HK-2 (cell line): ENCODE data around the gene ERBB4.

Source experiments
- DNase-seq: peaks from one replicate; pipeline ENCODE4 v3.0.0-alpha.2; 2018; ENCODE audit not compliant: unreplicated experiment

The ERBB4 gene

GRCh38 chr2:211930331-211930730, 608.3 kb downstream of the ERBB4 start:
- DNase-seq = no peak

DNA sequence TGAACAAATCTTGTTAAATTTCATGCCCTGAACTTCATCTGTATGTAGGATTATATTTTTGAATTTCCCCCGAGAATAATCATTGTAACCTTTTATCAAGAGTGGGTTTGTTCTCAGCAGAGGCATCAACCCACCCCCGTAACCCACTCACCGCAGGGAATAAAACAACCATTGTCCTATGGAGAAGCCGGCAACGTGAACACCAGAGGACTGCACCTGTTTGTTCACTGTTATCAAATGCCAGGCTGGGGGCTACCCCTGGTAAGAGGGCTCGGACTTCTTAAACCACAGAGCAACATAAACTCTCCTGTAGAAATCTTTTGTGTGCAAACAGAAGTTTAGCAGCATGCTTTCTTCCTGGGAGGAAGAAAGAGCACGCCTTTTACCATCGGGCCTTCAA, 610.4 kb downstream of the ERBB4 start:
- DNase-seq = no peak

GRCh38 chr2:211923019-211923418, 615.6 kb downstream of the ERBB4 start:
- no peak for DNase-seq

DNA sequence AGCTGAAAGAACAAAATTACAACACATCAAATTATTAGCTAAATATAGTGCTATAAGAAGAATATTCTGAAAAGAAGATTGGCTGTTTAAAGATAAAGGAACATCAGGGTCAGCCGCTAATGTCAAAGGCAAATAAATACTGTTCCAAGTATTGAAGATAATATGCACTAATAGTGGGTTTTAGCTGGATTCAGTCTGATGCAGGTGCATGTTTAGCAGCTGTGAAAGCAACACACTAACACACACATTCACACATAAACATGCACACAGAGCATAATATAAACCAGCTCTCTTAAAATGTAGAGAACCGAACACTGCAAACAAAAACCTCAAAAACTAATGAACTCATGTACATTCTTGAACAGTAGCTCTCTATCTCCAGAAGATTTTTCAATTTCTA, 634.6 kb downstream of the ERBB4 start:
- no peak for DNase-seq

DNA sequence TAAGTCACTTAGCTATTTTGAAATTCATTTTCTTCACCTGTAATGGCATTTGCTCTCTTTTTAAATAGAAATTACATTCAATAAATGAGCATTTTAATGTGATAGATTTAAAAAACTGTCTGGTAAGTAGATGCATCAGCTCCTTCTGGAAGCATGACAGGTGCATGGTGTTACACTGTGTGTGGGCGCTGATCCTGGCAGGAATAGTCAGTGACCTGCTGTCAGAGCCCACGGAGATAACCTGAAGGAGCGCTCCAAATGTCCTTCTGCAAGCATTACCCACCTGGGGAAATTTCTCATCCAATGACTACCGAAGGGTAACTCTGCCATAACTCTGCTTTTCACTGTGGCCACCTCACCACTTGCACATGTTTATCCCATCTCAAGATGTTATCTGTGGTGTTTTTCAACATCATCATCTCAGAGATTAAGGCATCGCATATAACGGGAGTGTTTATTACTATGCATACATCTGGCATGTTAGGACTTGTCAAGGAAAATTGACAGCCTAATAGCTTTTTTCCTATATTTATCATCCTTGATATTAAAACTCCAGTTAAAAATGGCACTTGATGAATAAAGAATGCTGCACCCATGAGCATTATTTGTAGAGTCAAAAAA, 637.3 kb downstream of the ERBB4 start:
- DNase-seq = no peak

- DNase-seq = no peak
Measured at GRCh38 chr2:211900518-211900917, 638.1 kb downstream of the ERBB4 start.

GRCh38 chr2:211900000-211900399, 638.6 kb downstream of the ERBB4 start:
- no peak for DNase-seq

GRCh38 chr2:211898702-211899101, 639.9 kb downstream of the ERBB4 start:
- DNase-seq = no peak

GRCh38 chr2:211881449-211881848, 657.2 kb downstream of the ERBB4 start:
- no peak for DNase-seq

GRCh38 chr2:211879323-211879722, 659.3 kb downstream of the ERBB4 start:
- DNase-seq = no peak

- DNase-seq = no peak
Measured at GRCh38 chr2:211877061-211877460, 661.5 kb downstream of the ERBB4 start.

DNA sequence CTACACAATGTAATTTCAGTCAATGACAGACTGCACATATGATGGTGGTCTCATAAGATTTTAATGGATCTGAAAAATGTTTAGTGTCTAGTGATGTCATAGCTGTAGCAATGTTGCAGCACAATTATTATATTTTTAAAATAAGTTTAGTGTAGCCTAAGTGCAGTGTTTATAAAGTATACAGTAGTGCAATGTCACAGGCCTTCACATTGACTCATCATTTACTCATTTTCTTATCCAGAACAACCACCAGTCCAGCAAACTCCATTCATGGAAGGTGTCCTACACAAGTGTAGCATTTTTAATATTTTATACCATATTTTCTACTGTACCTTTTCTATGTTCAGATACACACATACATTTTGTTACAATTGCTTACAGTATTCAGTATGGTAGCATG, 663.1 kb downstream of the ERBB4 start:
- no peak for DNase-seq

DNA sequence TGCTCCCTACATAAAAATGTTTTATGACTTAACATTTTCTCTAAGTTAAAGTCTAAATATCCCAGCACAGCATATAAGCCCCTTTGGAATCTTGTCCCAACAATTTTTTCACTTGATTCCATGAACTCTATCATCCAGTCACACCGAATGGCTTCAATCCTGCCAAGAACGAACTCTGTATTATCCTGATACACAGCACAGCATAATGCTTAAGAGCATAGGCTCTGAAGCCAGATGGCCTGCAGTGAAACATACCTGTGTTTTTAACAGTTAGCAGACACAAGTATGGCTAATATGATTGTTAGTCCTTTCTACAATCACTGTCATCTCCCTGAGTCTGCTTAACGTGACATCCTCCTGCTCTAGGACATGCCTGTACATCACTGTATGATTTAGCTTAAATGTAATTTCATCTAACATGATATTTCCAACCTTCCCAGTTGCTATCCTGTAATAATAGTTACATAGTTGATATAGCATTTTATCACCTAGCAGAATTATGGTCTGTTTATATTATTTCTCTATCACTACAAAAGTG, 669.5 kb downstream of the ERBB4 start:
- no peak for DNase-seq

- DNase-seq = no peak
Measured at GRCh38 chr2:211867845-211868451, 670.7 kb downstream of the ERBB4 start.

- no peak for DNase-seq
Measured at GRCh38 chr2:211864328-211864727, 674.3 kb downstream of the ERBB4 start.

- no peak for DNase-seq
Measured at GRCh38 chr2:211860224-211860623, 678.4 kb downstream of the ERBB4 start.

GRCh38 chr2:211854832-211855231, 683.8 kb downstream of the ERBB4 start:
- DNase-seq = no peak

DNA sequence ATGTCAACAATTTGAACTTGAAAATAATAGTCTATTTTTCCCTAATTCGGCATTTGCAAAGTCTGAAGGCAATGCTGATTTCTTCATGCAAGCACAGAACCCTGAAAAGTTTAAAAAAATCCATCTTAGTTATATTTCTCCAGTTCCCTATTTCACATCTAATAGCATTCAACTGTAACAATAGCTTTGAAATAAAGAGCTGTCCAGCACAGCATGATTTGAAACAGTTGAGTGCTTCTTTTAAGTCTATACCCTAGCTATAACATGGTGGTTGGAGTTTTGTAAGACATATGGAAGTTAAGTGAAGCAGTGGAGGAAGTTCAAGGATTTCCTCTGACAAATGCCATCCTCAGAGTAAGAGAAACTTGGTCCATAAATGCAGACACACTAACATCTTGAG, 691.9 kb downstream of the ERBB4 start:
- no peak for DNase-seq

DNA sequence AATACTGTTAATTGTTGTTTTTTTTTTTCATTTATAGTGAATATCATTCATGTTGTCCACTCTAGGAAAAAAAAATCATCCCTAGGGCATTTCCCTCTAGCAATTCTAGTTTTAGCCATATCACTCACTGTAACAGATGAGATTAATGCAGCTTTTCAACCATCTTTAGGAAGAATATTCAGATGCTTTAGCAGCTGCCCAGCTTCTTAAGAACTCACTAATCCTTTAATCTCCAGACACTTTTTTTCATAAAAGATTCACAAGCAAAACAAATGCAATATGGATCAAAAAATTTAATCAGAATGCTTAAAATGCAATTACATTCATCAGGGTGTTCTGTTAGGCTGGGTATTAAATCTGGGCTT, 692.6 kb downstream of the ERBB4 start:
- DNase-seq = no peak

- DNase-seq = no peak
Measured at GRCh38 chr2:211845338-211846035, 693.1 kb downstream of the ERBB4 start.

GRCh38 chr2:211837706-211838105, 700.9 kb downstream of the ERBB4 start:
- no peak for DNase-seq

DNA sequence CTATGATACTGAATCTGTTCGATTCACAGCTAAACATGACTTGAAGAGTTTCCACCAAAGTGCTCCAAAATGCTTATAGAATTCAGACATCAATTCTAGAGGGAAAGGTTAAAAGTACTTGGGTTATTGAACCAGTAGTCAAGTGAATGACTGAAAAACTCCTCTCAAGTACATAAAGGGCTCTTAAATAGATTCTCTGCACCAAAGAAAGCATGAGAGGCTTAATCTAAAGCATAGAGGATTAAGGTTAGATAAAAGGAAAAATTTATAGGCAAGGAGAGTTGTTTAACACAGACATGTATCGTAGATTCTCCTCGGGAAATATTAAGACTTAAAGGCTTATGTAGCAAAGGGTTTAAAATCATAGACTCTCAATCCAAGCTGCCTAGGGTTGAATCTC, 701.4 kb downstream of the ERBB4 start:
- no peak for DNase-seq

DNA sequence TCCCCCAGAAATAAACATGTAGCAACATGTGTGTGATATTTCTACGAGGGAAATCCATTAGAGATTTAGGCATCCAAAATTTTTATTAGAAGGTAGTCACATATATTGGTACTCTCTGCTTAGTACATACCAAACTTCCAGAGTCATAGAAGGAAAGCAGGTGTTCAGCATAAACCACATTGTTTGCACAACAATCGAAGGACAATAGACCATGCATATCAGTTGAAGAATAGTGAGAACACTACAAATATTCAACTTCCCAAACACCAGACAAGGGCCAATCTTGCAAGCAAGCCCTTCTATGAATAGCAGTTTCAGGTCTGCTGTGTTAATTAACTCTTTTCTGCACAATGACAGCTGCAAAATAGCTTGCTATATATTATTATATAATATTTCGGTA, 702.2 kb downstream of the ERBB4 start:
- no peak for DNase-seq
